IMR-90 (cell line): ENCODE data around the gene GFY. TPM values are rescaled to one million over a fixed set of nuclear protein-coding genes. Genes with fewer than 3 reads are reported as not detected.
A peak's percentile ranks its signal among the peaks of the same experiment; 100 is the strongest.

Source experiments
- ATAC-seq: fragments of 200-7000 bp; cut with Tn5 transposase; 2 replicates; pipeline ENCODE4 v1.9.1; 2020; ENCODE audit warnings: low read depth, mild to moderate bottlenecking, moderate library complexity
- BruUV-seq: library from RNA; stranded (reverse); fragments of 400-500 nt; replicated peaks from 2 replicates; lab custom pipeline; 2021; lab: Mats Ljungman, UMichigan
- CTCF ChIA-PET: fragments of 300-600 bp; formaldehyde crosslinking; extraction: SDS; loops from one replicate; lab custom pipeline; 2021; ENCODE audit warnings: antibody characterized with exemption; lab: Yijun Ruan, JAX
- POLR2A ChIA-PET: fragments of 300-600 bp; sonication (Branson Sonifier 250); formaldehyde crosslinking; loops from one replicate; lab custom pipeline; 2022; ENCODE audit warnings: antibody characterized with exemption; ENCODE audit not compliant: unreplicated experiment; lab: Charles Lee
- DNase-seq: peaks from one replicate; pipeline ENCODE4 v3.0.0; 2013
- H2AFZ ChIP-seq: replicated peaks from 2 replicates; pipeline ENCODE3; 2013; ENCODE audit warnings: low read length, mild to moderate bottlenecking; ENCODE audit not compliant: poor library complexity
- H2AK5ac ChIP-seq: 2 replicates; pipeline ENCODE4 v1.6.1; 2013; ENCODE audit warnings: low read depth, low read length, inconsistent platforms
- H2AK9ac ChIP-seq: replicated peaks from 2 replicates; pipeline ENCODE3; 2013; ENCODE audit warnings: mild to moderate bottlenecking, low read depth, low read length, moderate library complexity; ENCODE audit not compliant: poor library complexity
- H2BK120ac ChIP-seq: 2 replicates; pipeline ENCODE4 v1.6.1; 2013; ENCODE audit warnings: low read depth, low read length, inconsistent platforms
- H2BK15ac ChIP-seq: 3 replicates; pipeline ENCODE4 v1.6.1; 2013; ENCODE audit warnings: low read depth, low read length, inconsistent platforms
- H2BK20ac ChIP-seq: 2 replicates; pipeline ENCODE4 v1.6.1; 2013; ENCODE audit warnings: low read depth, mild to moderate bottlenecking, inconsistent platforms, low read length, moderate library complexity
- H2BK5ac ChIP-seq: 2 replicates; pipeline ENCODE4 v1.6.1; 2013; ENCODE audit warnings: mild to moderate bottlenecking, low read depth, low read length, inconsistent platforms; ENCODE audit not compliant: poor library complexity, severe bottlenecking
- H3K14ac ChIP-seq: replicated peaks from 2 replicates; pipeline ENCODE4 v1.6.1; 2013; ENCODE audit warnings: low read depth, low read length, inconsistent platforms
- H3K18ac ChIP-seq: 2 replicates; pipeline ENCODE4 v1.6.1; 2013; ENCODE audit warnings: low read depth, low read length, control low read depth
- H3K23ac ChIP-seq: 2 replicates; pipeline ENCODE4 v1.6.1; 2013; ENCODE audit warnings: low read depth, low read length, inconsistent platforms
- H3K27ac ChIP-seq: 2 replicates; pipeline ENCODE4 v1.5.1; 2013; ENCODE audit warnings: mild to moderate bottlenecking, control low read depth, low read length; ENCODE audit not compliant: insufficient read depth
- H3K27me3 ChIP-seq: 2 replicates; pipeline ENCODE4 v1.6.1; 2013; ENCODE audit warnings: low read length; ENCODE audit not compliant: control insufficient read depth, insufficient read depth
- H3K36me3 ChIP-seq: 2 replicates; pipeline ENCODE4 v1.6.1; 2013; ENCODE audit warnings: low read length, mixed read lengths; ENCODE audit not compliant: control insufficient read depth, insufficient read depth
- H3K4ac ChIP-seq: 2 replicates; pipeline ENCODE4 v1.6.1; 2013; ENCODE audit warnings: low read depth, low read length, inconsistent platforms
- H3K4me1 ChIP-seq: 2 replicates; pipeline ENCODE4 v1.6.1; 2013; ENCODE audit warnings: low read length, mixed read lengths; ENCODE audit not compliant: control insufficient read depth, insufficient read depth
- H3K4me2 ChIP-seq: 2 replicates; pipeline ENCODE4 v1.6.1; 2013; ENCODE audit warnings: low read depth, mild to moderate bottlenecking, control low read depth, low read length, moderate library complexity
- H3K4me3 ChIP-seq: 2 replicates; pipeline ENCODE4 v1.5.1; 2013; ENCODE audit warnings: low read depth, mild to moderate bottlenecking, control low read depth, low read length, moderate library complexity; ENCODE audit not compliant: insufficient read depth
- H3K56ac ChIP-seq: 2 replicates; pipeline ENCODE4 v1.6.1; 2013; ENCODE audit warnings: low read length, inconsistent platforms; ENCODE audit not compliant: insufficient read depth; ENCODE audit errors: extremely low read depth
- H3K79me1 ChIP-seq, 2 experiments: 2 replicates each; pipeline ENCODE4 v1.6.1; 2013; ENCODE audit warnings: low read length in 2 of 2, inconsistent platforms in 1 of 2, low read depth in 1 of 2
- H3K9ac ChIP-seq: 2 replicates; pipeline ENCODE4 v1.6.1; 2013; ENCODE audit warnings: low read depth, low read length, control low read depth
- H3K9me1 ChIP-seq: 2 replicates; pipeline ENCODE4 v1.6.1; 2013; ENCODE audit warnings: low read length, inconsistent platforms; ENCODE audit not compliant: insufficient read depth
- H3K9me3 ChIP-seq: 2 replicates; pipeline ENCODE4 v1.6.1; 2013; ENCODE audit warnings: low read length; ENCODE audit not compliant: control insufficient read depth, insufficient read depth
- H4K20me1 ChIP-seq: 2 replicates; pipeline ENCODE4 v1.6.1; 2013; ENCODE audit warnings: low read length, inconsistent platforms; ENCODE audit not compliant: insufficient read depth
- H4K5ac ChIP-seq: 2 replicates; pipeline ENCODE4 v1.6.1; 2013; ENCODE audit warnings: mild to moderate bottlenecking, low read depth, low read length, control low read depth
- H4K8ac ChIP-seq, 2 experiments: 2 replicates each; pipeline ENCODE4 v1.6.1; 2013; ENCODE audit warnings: low read depth in 2 of 2, low read length in 2 of 2, control low read depth in 1 of 2, inconsistent platforms in 1 of 2
- H4K91ac ChIP-seq: 2 replicates; pipeline ENCODE4 v1.6.1; 2013; ENCODE audit warnings: low read depth, low read length, inconsistent platforms; ENCODE audit not compliant: insufficient read depth
- BHLHE40 ChIP-seq: fragments of 150-350 bp; IDR thresholded peaks from 2 replicates; pipeline ENCODE4 v1.6.1; 2016; ENCODE audit warnings: mild to moderate bottlenecking, low read depth, low read length
- CHD1 ChIP-seq: IDR thresholded peaks from 2 replicates; pipeline ENCODE4 v1.6.1; 2012; ENCODE audit warnings: low read depth, low read length, improper control_type of control experiment
- MXI1 ChIP-seq: IDR thresholded peaks from 2 replicates; pipeline ENCODE4 v1.6.1; 2012; ENCODE audit warnings: low read depth, mild to moderate bottlenecking, low read length, moderate library complexity, borderline replicate concordance
- POLR2A ChIP-seq: IDR thresholded peaks from 2 replicates; pipeline ENCODE4 v1.6.1; 2012; ENCODE audit warnings: mild to moderate bottlenecking, low read depth, low read length
- RAD21 ChIP-seq: IDR thresholded peaks from 2 replicates; pipeline ENCODE4 v1.6.1; 2012; ENCODE audit warnings: low read length, improper control_type of control experiment
- SMC3 ChIP-seq: fragments of 150-350 bp; IDR thresholded peaks from 2 replicates; pipeline ENCODE4 v1.6.1; 2016; ENCODE audit warnings: low read depth, mild to moderate bottlenecking, antibody characterized with exemption, low read length, moderate library complexity
- WGBS, 2 experiments: methylation state at CpG; one replicate each; pipeline versions ENCODE4 v1.1.5 to v1.1.7; 2013; ENCODE audit warnings: missing lambda C conversion rate in 2 of 2; ENCODE audit not compliant: insufficient read length in 1 of 2; ENCODE audit errors: extremely low coverage in 2 of 2; 5-methylcytosine and 5-hydroxymethylcytosine counted together
- dilution Hi-C: fragments of 300-500 bp; cut with HindIII; formaldehyde crosslinking; loops from one replicate; pipeline ENCODE4 v1.14.3; 2018; ENCODE audit warnings: low sequenced_read_pairs; ENCODE audit not compliant: unreplicated experiment
- in situ Hi-C: fragments of 300-500 bp; cut with MboI; formaldehyde crosslinking; loops from 3 replicates; pipeline ENCODE4 v1.14.3; 2019; ENCODE audit warnings: low sequenced_read_pairs, inconsistent platforms, mixed read lengths
- intact Hi-C: fragments of 100-400 bp; cut with micrococcal nuclease; formaldehyde crosslinking; loops from 2 replicates; pipeline ENCODE4 v1.10.0; 2022
- polyA plus RNA-seq, 3 experiments: library from polyadenylated mRNA; depleted of rRNA; stranded (reverse); fragments of >200 nt; gene quantifications; 2 replicates each; pipeline ENCODE4 v1.2.3, GENCODE V29; 2012; ENCODE audit warnings: low replicate concordance in 1 of 3
- total RNA-seq: library from RNA; depleted of rRNA; stranded (reverse); fragments of >200 nt; gene quantifications from 2 replicates; pipeline ENCODE4 v1.2.3, GENCODE V29; 2012

Gene GFY
- total and polyA plus RNA-seq, 2 of the 4 experiments (the other 2 are of a cell fraction): not detected

GRCh38 chr19:49427855-49428546, 2.8 kb downstream of the GFY start:
- POLR2A ChIA-PET: no interaction called here
- Histone ChIP-seq H2AK9ac (no peak overlapping the region), H3K56ac (no peak overlapping the region), H3K27me3 (peaks cover 94% of the 10 kb centered on the region), H2BK20ac (no peak overlapping the region), H2AFZ (peak overlapping the region; percentile 46), H3K9me1 (no peaks in the 10 kb centered on the region), H3K4me1 (no peaks in the 10 kb centered on the region), H4K8ac (no peak overlapping the region), H3K36me3 (no peaks in the 10 kb centered on the region), H4K20me1 (no peaks in the 10 kb centered on the region), H3K4me2 (no peak overlapping the region; the same call in 1 of the 2 replicates), H3K14ac (no peak overlapping the region), H3K4ac (no peak overlapping the region), H3K79me1 (no peaks in the 10 kb centered on the region), H2BK15ac (no peak overlapping the region), H3K9ac (no peak overlapping the region), H4K5ac (no peak overlapping the region), H3K18ac (no peak overlapping the region), H3K9me3 (peaks cover 15% of the 10 kb centered on the region), H3K23ac (no peak overlapping the region), H2BK5ac (no peak overlapping the region), H3K4me3 (no peak overlapping the region), H2AK5ac (no peak overlapping the region), H2BK120ac (no peak overlapping the region), H3K27ac (no peak overlapping the region), H4K91ac (no peak overlapping the region)
- WGBS, 2 experiments: 6% methylated on average over 20 of the region's 45 CpGs; no CpG with 5 or more reads in 1 of the 2 experiments
- in situ Hi-C loops (no loop called here), intact Hi-C loops (no loop called here), dilution Hi-C loops (no loop called here)
- DNase-seq: no peak
- ATAC-seq: peak; percentile 47; the same call in 1 of the 2 replicates
- no peak for TF ChIP-seq RAD21
- no peak for TF ChIP-seq MXI1
- TF ChIP-seq POLR2A: no peak
- TF ChIP-seq CHD1: no peak
- no peak for TF ChIP-seq BHLHE40
- no peak for TF ChIP-seq SMC3
- BruUV-seq: no TSS peak
- CTCF ChIA-PET: no interaction called here
